HL-60 (cell line): Measurements from ENCODE around the gene MDGA2.
"Not testable (repeated sequence)": the region's sequence is repeated elsewhere in the genome, so short reads cannot be mapped to it uniquely, and the experiment has no call there.

Experiments used
- DNase-seq, 2 experiments: peaks; one replicate each; pipeline ENCODE4 v3.0.0-alpha.2; 2010 to 2020; ENCODE audit warnings: low read depth in 1 of 2, low spot score in 1 of 2
- H3K27ac ChIP-seq: fragments of 250-450 bp; sonication (Bioruptor Pico); replicated peaks from 2 replicates; pipeline ENCODE4 v1.5.1; 2020; ENCODE audit warnings: mild to moderate bottlenecking, moderate library complexity
- H3K27me3 ChIP-seq: fragments of 250-450 bp; sonication (Bioruptor Pico); 2 replicates; pipeline ENCODE4 v1.5.1; 2021; ENCODE audit warnings: mild to moderate bottlenecking, moderate library complexity; ENCODE audit not compliant: insufficient read depth, poor library complexity, severe bottlenecking
- H3K4me3 ChIP-seq: replicated peaks from 2 replicates; pipeline ENCODE4 v1.5.1; 2011; ENCODE audit warnings: mild to moderate bottlenecking, control low read depth, low read length; ENCODE audit not compliant: insufficient read depth
- CTCF ChIP-seq: IDR thresholded peaks from one replicate; pipeline ENCODE4 v1.5.1; 2011; ENCODE audit warnings: low read length, control low read depth, inconsistent platforms; ENCODE audit not compliant: insufficient read depth
- GABPA ChIP-seq: IDR thresholded peaks from 2 replicates; pipeline ENCODE4 v1.6.1; 2012; ENCODE audit warnings: low read depth
- POLR2AphosphoS5 ChIP-seq: IDR thresholded peaks from 2 replicates; pipeline ENCODE4 v1.6.1; 2012; ENCODE audit warnings: low read depth
- REST ChIP-seq: IDR thresholded peaks from 2 replicates; pipeline ENCODE4 v1.6.1; 2012; ENCODE audit warnings: low read depth; ENCODE audit not compliant: insufficient replicate concordance
- SPI1 ChIP-seq: IDR thresholded peaks from 2 replicates; pipeline ENCODE4 v1.6.1; 2012; ENCODE audit warnings: low read depth, mild to moderate bottlenecking, borderline replicate concordance

The MDGA2 gene

GRCh38 chr14:46940611-46941010 lies 734.8 kb downstream of the MDGA2 start:
- H3K4me3 ChIP-seq: no peak overlapping the region
- H3K27ac ChIP-seq: no peak overlapping the region
- DNase-seq: no peak
- TF ChIP-seq CTCF: no peak
- no peaks in the 10 kb centered on the region for H3K27me3 ChIP-seq

GRCh38 chr14:46920542-46920941 lies 754.9 kb downstream of the MDGA2 start:
- DNase-seq: no peak
- Histone ChIP-seq H3K27ac (no peak overlapping the region), H3K4me3 (no peak overlapping the region), H3K27me3 (no peaks in the 10 kb centered on the region)
- TF ChIP-seq GABPA (no peak), SPI1 (no peak), POLR2AphosphoS5 (no peak), CTCF (no peak), REST (no peak)

GRCh38 chr14:46915539-46915938 lies 759.9 kb downstream of the MDGA2 start:
- H3K27ac ChIP-seq, DNase-seq: not testable (repeated sequence)

GRCh38 chr14:46902837-46903236 lies 772.6 kb downstream of the MDGA2 start:
- H3K4me3 ChIP-seq: no peak overlapping the region
- TF ChIP-seq POLR2AphosphoS5: no peak
- no peak for TF ChIP-seq REST
- TF ChIP-seq CTCF: no peak
- TF ChIP-seq SPI1: no peak
- H3K27me3 ChIP-seq: no peaks in the 10 kb centered on the region
- H3K27ac ChIP-seq: no peak overlapping the region
- no peak for DNase-seq

More at GRCh38 chr14:46915539-46915938, 759.9 kb downstream of the MDGA2 start:
- not testable (repeated sequence) for H3K27me3 ChIP-seq, H3K4me3 ChIP-seq
